Esophagus muscularis mucosa (tissue), 4 donors: ENCODE results near the gene ADAM10.

Experiments
- CTCF ChIP-seq, 3 experiments: fragments of 200-600 bp in 2 of 3; fragments of 450-650 bp in 1 of 3; sonication (generic) in 2 of 3; IDR thresholded peaks; one replicate each; pipeline ENCODE4 v1.5.1; 2017 to 2019; ENCODE audit warnings: antibody characterized with exemption in 3 of 3, mild to moderate bottlenecking in 2 of 3, moderate library complexity in 1 of 3
- EP300 ChIP-seq: sonication (generic); formaldehyde crosslinking; IDR thresholded peaks from one replicate; pipeline ENCODE4 v1.6.1; 2017; ENCODE audit warnings: antibody characterized with exemption
- POLR2A ChIP-seq: fragments of 450-650 bp; IDR thresholded peaks from one replicate; pipeline ENCODE4 v1.6.1; 2017; ENCODE audit warnings: antibody characterized with exemption, moderate library complexity, mild to moderate bottlenecking, low read depth
- POLR2AphosphoS5 ChIP-seq, 2 donors: sonication (generic); formaldehyde crosslinking; IDR thresholded peaks; one replicate each; pipeline ENCODE4 v1.6.1; 2017; ENCODE audit warnings: antibody characterized with exemption in 2 of 2

DNA sequence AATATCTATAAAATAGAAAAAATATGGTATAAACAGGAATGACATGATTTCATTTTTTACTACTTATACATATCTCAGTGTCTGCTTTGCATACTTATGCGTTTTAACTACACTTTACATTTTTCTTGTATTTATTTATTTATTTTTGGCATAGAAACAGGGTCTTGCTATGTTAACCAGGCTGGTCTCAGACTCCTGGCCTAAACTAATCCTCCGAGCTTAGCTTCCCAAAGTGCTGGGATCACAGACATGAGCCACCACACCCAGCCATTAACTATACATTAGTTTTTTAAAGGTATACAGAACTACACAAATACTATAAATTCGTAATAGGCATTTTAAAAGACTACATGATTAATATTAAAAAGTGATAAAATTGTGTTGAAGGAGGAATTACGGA lies 9.1 kb downstream of the ADAM10 start:
- TF ChIP-seq CTCF (IDR thresholded peaks at IDR 0.05): no peak
- no peak for TF ChIP-seq POLR2A
- TF ChIP-seq EP300: no peak
- TF ChIP-seq POLR2AphosphoS5 (IDR thresholded peaks at IDR 0.05): no peak
